Endodermal cell (in vitro differentiated cells): ENCODE measurements around the gene GALNT18. TPM values are rescaled to one million over a fixed set of nuclear protein-coding genes. Genes with fewer than 3 reads are reported as not detected.

Experiments used
- DNase-seq: peaks from one replicate; pipeline ENCODE4 v3.0.0-alpha.2; 2017
- H3K27ac ChIP-seq: 2 replicates; pipeline ENCODE4 v1.5.1; 2013; ENCODE audit warnings: mild to moderate bottlenecking, low read depth, low read length, moderate library complexity
- H3K27me3 ChIP-seq: 2 replicates; pipeline ENCODE4 v1.6.1; 2013; ENCODE audit warnings: mild to moderate bottlenecking, low read length, moderate library complexity; ENCODE audit not compliant: insufficient read depth, control insufficient read depth, poor library complexity, severe bottlenecking
- H3K36me3 ChIP-seq: 2 replicates; pipeline ENCODE4 v1.7.0; 2013; ENCODE audit warnings: mild to moderate bottlenecking, low read length, moderate library complexity; ENCODE audit not compliant: control insufficient read depth, insufficient read depth
- H3K4me1 ChIP-seq: one replicate; pipeline ENCODE4 v1.7.0; 2013; ENCODE audit warnings: low read length; ENCODE audit not compliant: control insufficient read depth, insufficient read depth
- H3K4me3 ChIP-seq: 2 replicates; pipeline ENCODE4 v1.5.1; 2013; ENCODE audit warnings: mild to moderate bottlenecking, low read length, moderate library complexity
- H3K9ac ChIP-seq: 2 replicates; pipeline ENCODE4 v1.6.1; 2013; ENCODE audit warnings: mild to moderate bottlenecking, low read length, moderate library complexity; ENCODE audit not compliant: poor library complexity, severe bottlenecking; ENCODE audit errors: extremely low read depth
- H3K9me3 ChIP-seq: 2 replicates; pipeline ENCODE4 v1.6.1; 2013; ENCODE audit warnings: mild to moderate bottlenecking, low read length, moderate library complexity; ENCODE audit not compliant: control insufficient read depth
- H3K27ac Mint-ChIP-seq: 2 replicates; pipeline ENCODE4 v1.8.0; 2020; ENCODE audit warnings: mixed read lengths
- H3K27me3 Mint-ChIP-seq: 2 replicates; pipeline ENCODE4 v1.8.0; 2021; ENCODE audit warnings: mild to moderate bottlenecking, mixed read lengths; ENCODE audit not compliant: insufficient read depth
- H3K36me3 Mint-ChIP-seq: 2 replicates; pipeline ENCODE4 v1.8.0; 2020; ENCODE audit warnings: low read depth, mixed read lengths
- H3K4me1 Mint-ChIP-seq: 2 replicates; pipeline ENCODE4 v1.8.0; 2020; ENCODE audit warnings: mixed read lengths
- H3K4me3 Mint-ChIP-seq: 2 replicates; pipeline ENCODE4 v1.8.0; 2020; ENCODE audit warnings: mild to moderate bottlenecking, moderate library complexity, mixed read lengths
- H3K9me3 Mint-ChIP-seq: 2 replicates; pipeline ENCODE4 v1.8.0; 2020; ENCODE audit warnings: mild to moderate bottlenecking, mixed read lengths
- CTCF ChIP-seq: fragments of 200-600 bp; sonication (generic); conservative IDR thresholded peaks from 2 replicates; pipeline ENCODE4 v1.5.0; 2021; ENCODE audit warnings: antibody characterized with exemption, mild to moderate bottlenecking
- WGBS, 2 experiments: methylation state at CpG; one replicate each; pipeline versions ENCODE4 v1.1.5 to v1.1.7; 2013; ENCODE audit warnings: missing lambda C conversion rate in 2 of 2, mixed read lengths in 1 of 2; ENCODE audit not compliant: insufficient coverage in 1 of 2, insufficient read length in 1 of 2; 5-methylcytosine and 5-hydroxymethylcytosine counted together
- total RNA-seq, 2 donors: library from RNA; stranded (reverse); fragmentation: NEBNext Ultra II Directional in 1 of 2; extraction: Animal tissue kit (Norgen Biotek cat#: 25700) in 1 of 2; gene quantifications; 2 replicates in 1 of 2; 3 replicates in 1 of 2; pipeline ENCODE4 v1.2.1, GENCODE V29; 2021

GALNT18 gene
- total RNA-seq, 2 donors from 2014 or later, result 5.1 to 9.9 TPM

DNA sequence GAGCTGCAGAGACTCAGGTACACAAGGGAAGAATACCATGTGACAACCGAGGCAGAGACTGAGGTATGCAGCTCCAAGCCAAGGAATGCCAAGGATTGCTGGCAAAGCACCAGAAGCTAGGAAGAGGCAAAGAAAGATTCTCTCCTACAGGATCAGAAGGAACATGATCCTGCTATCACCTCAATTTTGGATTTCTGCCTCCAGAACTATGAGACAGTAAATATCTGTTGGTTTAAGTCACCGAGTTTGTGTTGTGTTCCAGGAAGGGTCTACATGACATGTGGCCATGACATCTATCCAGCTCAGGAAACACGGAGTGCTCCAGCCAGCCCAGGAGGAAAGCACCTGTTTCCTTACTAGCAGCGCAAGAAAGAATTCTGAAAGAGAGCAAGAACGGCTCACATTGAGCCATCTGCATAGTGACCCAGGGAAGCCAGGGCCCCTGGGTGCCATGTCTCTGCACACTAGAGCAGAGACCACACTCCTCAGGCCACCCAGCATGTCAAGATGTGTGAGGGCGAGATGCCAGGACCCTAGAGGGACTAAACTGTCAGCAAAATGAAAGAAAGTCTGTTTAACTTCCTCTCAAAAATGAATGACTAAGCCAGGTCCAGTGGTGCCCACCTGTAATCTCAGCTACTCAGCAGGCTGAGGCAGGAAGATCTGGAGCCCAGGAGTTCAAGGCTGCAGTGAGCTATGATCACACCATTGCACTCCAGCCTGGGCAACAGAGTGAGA lies 35.6 kb upstream of the GALNT18 start:
- H3K27me3 ChIP-seq, result peaks cover 8% of the 10 kb centered on the region
- no peak overlapping the region for H3K4me3 ChIP-seq
- WGBS, 2 experiments, result 89 to 93% methylated on average over 5 to 6 of the region's 6 CpGs
- no peaks in the 10 kb centered on the region for H3K4me1 ChIP-seq
- Mint-ChIP-seq H3K4me1 (peaks cover 4% of the 10 kb centered on the region), H3K27me3 (peaks cover 15% of the 10 kb centered on the region), H3K36me3 (no peaks in the 10 kb centered on the region), H3K9me3 (no peaks in the 10 kb centered on the region), H3K27ac (no peak overlapping the region), H3K4me3 (no peak overlapping the region)
- no peak overlapping the region for H3K27ac ChIP-seq
- no peak for TF ChIP-seq CTCF
- no peaks in the 10 kb centered on the region for H3K36me3 ChIP-seq
- no peaks in the 10 kb centered on the region for H3K9me3 ChIP-seq
- H3K9ac ChIP-seq, result no peak overlapping the region
- no peak for DNase-seq

DNA sequence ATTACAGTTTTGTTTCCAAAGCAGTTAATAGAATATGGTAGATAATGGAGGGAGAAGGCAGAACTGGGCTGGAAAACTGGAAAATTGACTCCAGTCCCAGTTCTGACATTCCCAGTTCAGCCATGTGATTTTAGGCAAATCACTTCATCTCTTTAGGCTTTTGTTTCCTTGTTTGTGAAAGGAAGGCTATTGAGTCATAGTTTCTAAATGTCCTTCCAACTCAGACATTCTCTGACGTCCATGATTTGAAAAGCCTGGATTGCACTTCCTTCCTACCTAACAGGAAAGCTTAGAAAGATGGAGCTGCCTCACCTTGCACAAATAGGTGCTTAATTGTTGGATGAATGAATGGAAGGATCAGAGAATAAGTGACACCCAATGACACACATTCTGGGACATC lies 19.8 kb upstream of the GALNT18 start:
- H3K27ac ChIP-seq, result no peak overlapping the region
- WGBS, 2 experiments, result 100% methylated on average over 1 of the region's 1 CpG; no CpG with 5 or more reads in 1 of the 2 experiments
- H3K27me3 Mint-ChIP-seq, result peaks cover 35% of the 10 kb centered on the region
- no peak for TF ChIP-seq CTCF
- no peak overlapping the region for H3K9ac ChIP-seq
- peaks cover 9% of the 10 kb centered on the region for H3K9me3 ChIP-seq
- H3K4me3 ChIP-seq, result no peak overlapping the region
- H3K9me3 Mint-ChIP-seq, result peaks cover 11% of the 10 kb centered on the region
- H3K36me3 Mint-ChIP-seq, result no peaks in the 10 kb centered on the region
- no peaks in the 10 kb centered on the region for H3K4me1 Mint-ChIP-seq
- H3K36me3 ChIP-seq, result no peaks in the 10 kb centered on the region
- H3K4me3 Mint-ChIP-seq, result no peak overlapping the region
- H3K27ac Mint-ChIP-seq, result no peak overlapping the region
- H3K4me1 ChIP-seq, result no peaks in the 10 kb centered on the region
- H3K27me3 ChIP-seq, result no peaks in the 10 kb centered on the region
- DNase-seq, result no peak

DNA sequence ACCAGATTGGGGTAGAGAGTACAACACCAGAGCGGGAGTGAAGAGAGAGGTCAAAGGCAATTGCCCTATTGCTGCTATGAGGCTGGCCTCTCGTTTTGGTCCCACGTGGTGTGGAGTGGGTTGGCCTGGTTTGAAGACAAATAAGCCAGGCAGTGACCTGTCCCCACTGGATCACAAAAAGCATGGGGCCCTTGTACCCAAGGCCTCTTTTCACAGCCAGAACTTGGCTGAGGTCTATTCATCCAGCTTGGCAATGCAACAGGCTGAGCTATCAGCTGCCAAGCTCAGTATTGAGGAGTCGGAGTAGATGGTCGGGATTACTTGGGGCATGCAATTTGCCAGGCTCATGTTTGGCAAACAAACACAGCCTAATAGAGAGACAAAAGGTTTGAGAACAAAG lies 19.2 kb upstream of the GALNT18 start:
- no peaks in the 10 kb centered on the region for H3K4me1 Mint-ChIP-seq
- DNase-seq, result no peak
- WGBS, 2 experiments, result 93 to 95% methylated on average over 3 to 5 of the region's 5 CpGs

More for the DNA sequence above, 19.2 kb upstream of the GALNT18 start:
- peaks cover 11% of the 10 kb centered on the region for H3K9me3 Mint-ChIP-seq
- H3K9ac ChIP-seq, result no peak overlapping the region
- no peak overlapping the region for H3K4me3 Mint-ChIP-seq
- no peaks in the 10 kb centered on the region for H3K36me3 ChIP-seq
- H3K36me3 Mint-ChIP-seq, result no peaks in the 10 kb centered on the region
- H3K9me3 ChIP-seq, result peaks cover 9% of the 10 kb centered on the region
- no peak overlapping the region for H3K27ac Mint-ChIP-seq
- H3K27me3 ChIP-seq, result no peaks in the 10 kb centered on the region
- H3K27me3 Mint-ChIP-seq, result peaks cover 38% of the 10 kb centered on the region
- no peak for TF ChIP-seq CTCF
- no peak overlapping the region for H3K4me3 ChIP-seq
- H3K4me1 ChIP-seq, result no peaks in the 10 kb centered on the region
- H3K27ac ChIP-seq, result no peak overlapping the region
